Endothelial cell of umbilical vein (primary cell): ENCODE measurements around the gene NLGN4Y. TPM values are rescaled to one million over a fixed set of nuclear protein-coding genes. Genes with fewer than 3 reads are reported as not detected.

Experiments
- BruUV-seq: library from RNA; stranded (reverse); fragments of 400-500 nt; replicated peaks from 2 replicates; lab custom pipeline; 2021; lab: Mats Ljungman, UMichigan
- CTCF ChIA-PET: fragments of 300-600, 350-600 bp; sonication (Branson Sonifier 250); formaldehyde crosslinking; loops from one replicate; lab custom pipeline; 2021; ENCODE audit warnings: antibody characterized with exemption, inconsistent platforms; lab: Charles Lee
- POLR2A ChIA-PET: fragments of 300-600, 350-600 bp; sonication (Branson Sonifier 250); formaldehyde crosslinking; loops from one replicate; lab custom pipeline; 2021; ENCODE audit warnings: antibody characterized with exemption, inconsistent platforms; lab: Charles Lee
- DNase-seq: peaks from one replicate; pipeline ENCODE4 v3.0.0-alpha.2; 2011; ENCODE audit warnings: low read depth, low spot score
- FAIRE-seq: peaks from 2 replicates; lab custom pipeline; 2011; peaks lifted over from hg19 to GRCh38; lab: Jason Lieb, UNC
- H2AFZ ChIP-seq: 2 replicates; pipeline ENCODE4 v1.6.0; 2012; ENCODE audit warnings: low read depth, low read length, control low read depth, inconsistent platforms
- H3K27ac ChIP-seq: 2 replicates; pipeline ENCODE4 v1.5.1; 2011; ENCODE audit warnings: low read depth, mild to moderate bottlenecking, control low read depth, low read length, moderate library complexity; ENCODE audit not compliant: insufficient read depth
- H3K27me3 ChIP-seq, 2 experiments: 2 replicates each; pipeline versions ENCODE4 v1.6.0 to v1.6.1; 2011; ENCODE audit warnings: low read length in 2 of 2, mixed read lengths in 1 of 2; ENCODE audit not compliant: control insufficient read depth in 2 of 2, insufficient read depth in 2 of 2
- H3K36me3 ChIP-seq, 2 experiments: 2 replicates in 1 of 2; 3 replicates in 1 of 2; pipeline ENCODE4 v1.5.1; 2011; ENCODE audit warnings: low read length in 2 of 2, mild to moderate bottlenecking in 1 of 2, moderate library complexity in 1 of 2; ENCODE audit not compliant: control insufficient read depth in 2 of 2, insufficient read depth in 2 of 2; ENCODE audit errors: extremely low read depth in 1 of 2
- H3K4me1 ChIP-seq: 3 replicates; pipeline ENCODE4 v1.5.1; 2011; ENCODE audit warnings: mild to moderate bottlenecking, low read length; ENCODE audit not compliant: control insufficient read depth, insufficient read depth; ENCODE audit errors: extremely low read depth
- H3K4me2 ChIP-seq: 2 replicates; pipeline ENCODE4 v1.6.1; 2011; ENCODE audit warnings: low read length, control low read depth, mixed read lengths; ENCODE audit not compliant: insufficient read depth
- H3K4me3 ChIP-seq, 3 experiments: fragments of 200-600 bp in 1 of 3; sonication (generic), shearing (Covaris generic) in 1 of 3; replicated peaks in 1 of 3; 2 replicates each; pipeline ENCODE4 v1.5.1; 2011 to 2016; ENCODE audit warnings: control low read depth in 3 of 3, low read length in 3 of 3, mild to moderate bottlenecking in 2 of 3, inconsistent platforms in 1 of 3, low read depth in 1 of 3, moderate library complexity in 1 of 3; ENCODE audit not compliant: insufficient read depth in 1 of 3
- H3K79me2 ChIP-seq: 2 replicates; pipeline ENCODE4 v1.6.0; 2012; ENCODE audit warnings: low read length, inconsistent platforms; ENCODE audit not compliant: control insufficient read depth, insufficient read depth
- H3K9ac ChIP-seq: replicated peaks from 2 replicates; pipeline ENCODE3; 2011; ENCODE audit warnings: low read length, control low read depth; ENCODE audit not compliant: insufficient read depth; ENCODE audit errors: extremely low read depth
- H3K9me1 ChIP-seq: replicated peaks from 3 replicates; pipeline ENCODE4 v1.6.0; 2011; ENCODE audit warnings: mild to moderate bottlenecking, low read length; ENCODE audit not compliant: control insufficient read depth, insufficient read depth; ENCODE audit errors: extremely low read depth
- H3K9me3 ChIP-seq: replicated peaks from 2 replicates; pipeline ENCODE4 v1.5.1; 2012; ENCODE audit warnings: low read length, inconsistent platforms; ENCODE audit not compliant: control insufficient read depth, insufficient read depth
- H4K20me1 ChIP-seq: replicated peaks from 2 replicates; pipeline ENCODE3; 2011; ENCODE audit warnings: mild to moderate bottlenecking, low read length; ENCODE audit not compliant: control insufficient read depth, insufficient read depth; ENCODE audit errors: extremely low read depth
- EZH2 ChIP-seq: IDR thresholded peaks from 2 replicates; pipeline ENCODE4 v1.6.1; 2012; ENCODE audit warnings: borderline replicate concordance, low read depth, mild to moderate bottlenecking, moderate library complexity, low read length, inconsistent platforms; ENCODE audit not compliant: severe bottlenecking
- FOS ChIP-seq: IDR thresholded peaks from 2 replicates; pipeline ENCODE4 v1.6.1; 2011; ENCODE audit warnings: mild to moderate bottlenecking, low read length, moderate library complexity, borderline replicate concordance; ENCODE audit not compliant: insufficient read depth
- GATA2 ChIP-seq: IDR thresholded peaks from 2 replicates; pipeline ENCODE4 v1.7.0; 2011; ENCODE audit warnings: low read depth, mild to moderate bottlenecking, moderate library complexity, mixed read lengths, low read length; ENCODE audit not compliant: insufficient read length, insufficient read depth
- JUN ChIP-seq: IDR thresholded peaks from 2 replicates; pipeline ENCODE4 v1.6.1; 2011; ENCODE audit warnings: borderline replicate concordance, low read depth; ENCODE audit not compliant: insufficient read length, insufficient read depth
- MYC ChIP-seq: IDR thresholded peaks from one replicate; pipeline ENCODE4 v1.6.1; 2011; ENCODE audit warnings: mild to moderate bottlenecking, low read depth, low read length
- POLR2A ChIP-seq: IDR thresholded peaks from 2 replicates; pipeline ENCODE4 v1.6.1; 2012; ENCODE audit warnings: low read depth, mild to moderate bottlenecking, control low read depth, low read length
- POLR2AphosphoS5 ChIP-seq: IDR thresholded peaks from 2 replicates; pipeline ENCODE4 v1.6.1; 2012; ENCODE audit warnings: low read depth, mild to moderate bottlenecking, control low read depth, low read length, moderate library complexity; ENCODE audit not compliant: insufficient read depth
- dilution Hi-C: fragments of 300-500 bp; cut with MboI; formaldehyde crosslinking; loops from one replicate; pipeline ENCODE4 v1.15.0; 2019; ENCODE audit warnings: low sequenced_read_pairs; ENCODE audit not compliant: extremely low pct_ligation_motif_present
- intact Hi-C: fragments of 100-400 bp; cut with micrococcal nuclease; formaldehyde crosslinking; loops from one replicate; pipeline ENCODE4 v1.10.0; 2022
- polyA plus RNA-seq, 4 experiments: library from polyadenylated mRNA; depleted of rRNA in 3 of 4; stranded (reverse) in 3 of 4; unstranded in 1 of 4; fragments of >200 nt; gene quantifications; 2 replicates each; pipeline versions ENCODE4 v1.2.1 to v1.2.3, GENCODE V29; 2011 to 2012; ENCODE audit warnings: missing spikeins in 1 of 4
- total RNA-seq: library from RNA; stranded (reverse); gene quantifications from 2 replicates; pipeline ENCODE4 v1.2.3, GENCODE V29; 2021
- TF ChIP-seq, protein P1 (sequence below), 2 donors: IDR thresholded peaks; 1 replicate in 1 of 2; 2 replicates in 1 of 2; pipeline ENCODE4 v1.5.1; 2011; ENCODE audit warnings: low read length in 2 of 2, mild to moderate bottlenecking in 2 of 2, moderate library complexity in 2 of 2, control low read depth in 1 of 2, inconsistent platforms in 1 of 2, low read depth in 1 of 2; ENCODE audit not compliant: insufficient read depth in 1 of 2; ENCODE audit errors: extremely low read depth in 1 of 2
- TF ChIP-seq, protein P2 (sequence below): IDR thresholded peaks from 2 replicates; pipeline ENCODE4 v1.6.1; 2011; ENCODE audit not compliant: insufficient read depth, insufficient read length

Gene NLGN4Y
- total and polyA plus RNA-seq, 2 donors (not counting 3 experiments of a cell fraction or from before 2014, with no cell fraction given): 16.0 to 26.6 TPM

DNA sequence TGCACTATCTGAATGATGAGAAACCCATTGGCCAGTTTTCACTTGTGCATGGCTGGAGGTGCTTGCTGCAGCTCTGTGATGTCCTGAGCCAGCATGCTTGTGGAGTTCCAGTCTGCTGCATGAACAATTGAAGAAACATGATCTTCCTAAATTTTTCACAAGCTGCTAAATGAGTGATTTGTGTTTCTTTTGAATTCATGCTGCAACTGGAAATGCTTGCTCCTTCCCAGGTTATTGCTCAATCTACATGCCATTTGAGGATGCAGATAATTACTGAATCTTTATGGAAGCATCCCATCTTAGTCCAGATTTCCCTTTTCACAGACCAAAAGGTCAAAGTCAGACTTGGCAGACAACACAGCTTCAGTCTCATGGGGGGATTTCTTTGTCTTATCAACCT lies 170.2 kb downstream of the NLGN4Y start:
- Histone ChIP-seq H3K27ac (no peak overlapping the region), H3K9me3 (no peaks in the 10 kb centered on the region), H3K27me3 (no peaks in the 10 kb centered on the region), H3K9me1 (no peaks in the 10 kb centered on the region), H2AFZ (no peak overlapping the region), H3K36me3 (no peaks in the 10 kb centered on the region), H3K4me3 (no peak overlapping the region), H3K4me1 (no peaks in the 10 kb centered on the region), H3K4me2 (no peak overlapping the region), H3K79me2 (no peaks in the 10 kb centered on the region), H3K9ac (no peak overlapping the region), H4K20me1 (no peaks in the 10 kb centered on the region)
- intact Hi-C loops: no loop called here
- no peak for DNase-seq
- POLR2A ChIA-PET: no interaction called here
- BruUV-seq: no TSS peak
- TF ChIP-seq, protein P1, sequence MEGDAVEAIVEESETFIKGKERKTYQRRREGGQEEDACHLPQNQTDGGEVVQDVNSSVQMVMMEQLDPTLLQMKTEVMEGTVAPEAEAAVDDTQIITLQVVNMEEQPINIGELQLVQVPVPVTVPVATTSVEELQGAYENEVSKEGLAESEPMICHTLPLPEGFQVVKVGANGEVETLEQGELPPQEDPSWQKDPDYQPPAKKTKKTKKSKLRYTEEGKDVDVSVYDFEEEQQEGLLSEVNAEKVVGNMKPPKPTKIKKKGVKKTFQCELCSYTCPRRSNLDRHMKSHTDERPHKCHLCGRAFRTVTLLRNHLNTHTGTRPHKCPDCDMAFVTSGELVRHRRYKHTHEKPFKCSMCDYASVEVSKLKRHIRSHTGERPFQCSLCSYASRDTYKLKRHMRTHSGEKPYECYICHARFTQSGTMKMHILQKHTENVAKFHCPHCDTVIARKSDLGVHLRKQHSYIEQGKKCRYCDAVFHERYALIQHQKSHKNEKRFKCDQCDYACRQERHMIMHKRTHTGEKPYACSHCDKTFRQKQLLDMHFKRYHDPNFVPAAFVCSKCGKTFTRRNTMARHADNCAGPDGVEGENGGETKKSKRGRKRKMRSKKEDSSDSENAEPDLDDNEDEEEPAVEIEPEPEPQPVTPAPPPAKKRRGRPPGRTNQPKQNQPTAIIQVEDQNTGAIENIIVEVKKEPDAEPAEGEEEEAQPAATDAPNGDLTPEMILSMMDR (IDR thresholded peaks at IDR 0.05; ENCODE audit: extremely low read depth in 1 of 2, insufficient read depth in 1 of 2, low read depth in 1 of 2, low read length in 2 of 2): no peak
- TF ChIP-seq EZH2: no peak
- TF ChIP-seq JUN: no peak
- TF ChIP-seq FOS: no peak
- no peak for TF ChIP-seq MYC
- no peak for TF ChIP-seq GATA2
- no peak for TF ChIP-seq POLR2AphosphoS5
- TF ChIP-seq POLR2A: no peak
- TF ChIP-seq, protein P2, sequence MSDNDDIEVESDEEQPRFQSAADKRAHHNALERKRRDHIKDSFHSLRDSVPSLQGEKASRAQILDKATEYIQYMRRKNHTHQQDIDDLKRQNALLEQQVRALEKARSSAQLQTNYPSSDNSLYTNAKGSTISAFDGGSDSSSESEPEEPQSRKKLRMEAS: no peak
- no peak for FAIRE-seq
- CTCF ChIA-PET: no interaction called here
- dilution Hi-C loops: no loop called here
